Gastrocnemius medialis (tissue), 4 donors: Measurements from ENCODE around the gene ERC1. TPM values are rescaled to one million over a fixed set of nuclear protein-coding genes. Genes with fewer than 3 reads are reported as not detected.

ENCODE experiments used
- ATAC-seq, 2 donors: fragments of 150-250 bp; one replicate each; pipeline ENCODE4 v1.9.1; 2016
- DNase-seq, 2 donors: peaks; one replicate each; pipeline ENCODE4 v3.0.0-alpha.2; 2019
- H3K27ac ChIP-seq, 4 donors: fragments of 200-600 bp; sonication (generic); 1 replicate in 1 of 4; 2 replicates in 3 of 4; pipeline ENCODE4 v1.5.1; 2016 to 2018; ENCODE audit warnings: mild to moderate bottlenecking in 2 of 4, moderate library complexity in 1 of 4
- H3K27me3 ChIP-seq, 3 donors: fragments of 200-600 bp; sonication (generic) in 2 of 3; 1 replicate in 1 of 3; 2 replicates in 2 of 3; pipeline versions ENCODE4 v1.5.1 to v1.6.0; 2016 to 2019; ENCODE audit warnings: mild to moderate bottlenecking in 1 of 3, moderate library complexity in 1 of 3
- H3K36me3 ChIP-seq, 2 donors: fragments of 200-600 bp; sonication (generic) in 1 of 2; one replicate each; pipeline ENCODE4 v1.5.1; 2017 to 2018
- H3K4me1 ChIP-seq, 2 donors: fragments of 200-600 bp; sonication (generic) in 1 of 2; one replicate each; pipeline ENCODE4 v1.5.1; 2016 to 2017; ENCODE audit warnings: mild to moderate bottlenecking in 2 of 2
- H3K4me3 ChIP-seq, 4 donors: fragments of 200-600 bp; sonication (generic) in 3 of 4; 1 replicate in 1 of 4; 2 replicates in 3 of 4; pipeline ENCODE4 v1.5.1; 2016 to 2019; ENCODE audit warnings: mild to moderate bottlenecking in 2 of 4
- H3K9me3 ChIP-seq, 3 donors: fragments of 200-600 bp; sonication (generic) in 2 of 3; 1 replicate in 1 of 3; 2 replicates in 2 of 3; pipeline ENCODE4 v1.5.1; 2016 to 2019
- CTCF ChIP-seq, 5 experiments: fragments of 450-650 bp in 3 of 5; fragments of 200-600 bp in 2 of 5; sonication (generic) in 2 of 5; IDR thresholded peaks in 4 of 5; conservative IDR thresholded peaks in 1 of 5; 1 replicate in 4 of 5; 2 replicates in 1 of 5; pipeline ENCODE4 v1.5.1; 2016 to 2019; ENCODE audit warnings: antibody characterized with exemption in 5 of 5, mild to moderate bottlenecking in 3 of 5, moderate library complexity in 3 of 5
- POLR2A ChIP-seq, 2 donors: fragments of 450-650 bp; IDR thresholded peaks; one replicate each; pipeline ENCODE4 v1.6.1; 2017; ENCODE audit warnings: antibody characterized with exemption in 2 of 2, mild to moderate bottlenecking in 2 of 2, moderate library complexity in 2 of 2
- in situ Hi-C, 4 donors: fragments of 200-750 bp; cut with MboI; loops; one replicate each; pipeline versions ENCODE4 v1.15.0 to v1.8.0; 2017; ENCODE audit warnings: low sequenced_read_pairs in 4 of 4
- intact Hi-C: fragments of 100-400 bp; cut with DNase I; formaldehyde crosslinking; loops from one replicate; pipeline ENCODE4 v1.15.1; 2023; ENCODE audit warnings: low total_unique reads
- total RNA-seq, 4 donors: library from RNA; depleted of rRNA; stranded (reverse); fragments of >200 nt; gene quantifications; one replicate each; pipeline versions ENCODE4 v1.1.0 to v1.2.3, GENCODE V29; 2016

Gene ERC1
- total RNA-seq, 4 donors from 2014 or later, result 20.3 to 39.1 (median 23.5) TPM

GRCh38 chr12:1324910-1325309, 333.9 kb downstream of the ERC1 start:
- Histone ChIP-seq H3K27me3 (no peaks in the 10 kb centered on the region), H3K9me3 (no peaks in the 10 kb centered on the region), H3K36me3 (no peaks in the 10 kb centered on the region), H3K4me3 (no peak overlapping the region), H3K27ac (no peak overlapping the region), H3K4me1 (no peaks in the 10 kb centered on the region)
- in situ Hi-C loops (no loop called here), intact Hi-C loops (no loop called here)
- ATAC-seq (no peak), DNase-seq (no peak)
- TF ChIP-seq CTCF (IDR thresholded peaks at IDR 0.05 in 4 of 5, conservative IDR thresholded peaks at IDR 0.05 in 1 of 5) (no peak), POLR2A (IDR thresholded peaks at IDR 0.05) (no peak)

- no peak for ATAC-seq
- no peaks in the 10 kb centered on the region for H3K36me3 ChIP-seq
- no peaks in the 10 kb centered on the region for H3K27me3 ChIP-seq
- no peaks in the 10 kb centered on the region for H3K9me3 ChIP-seq
- intact Hi-C loops, result no loop called here
- DNase-seq, result no peak
- no peak overlapping the region for H3K27ac ChIP-seq
- in situ Hi-C loops, result no loop called here
- H3K4me1 ChIP-seq, result no peaks in the 10 kb centered on the region
- no peak overlapping the region for H3K4me3 ChIP-seq
- TF ChIP-seq POLR2A (IDR thresholded peaks at IDR 0.05), result no peak
Observed at GRCh38 chr12:1325666-1326065, 334.6 kb downstream of the ERC1 start.

- in situ Hi-C loops, result no loop called here
- intact Hi-C loops, result no loop called here
- TF ChIP-seq CTCF (IDR thresholded peaks at IDR 0.05 in 4 of 5, conservative IDR thresholded peaks at IDR 0.05 in 1 of 5), result no peak
- Histone ChIP-seq H3K9me3 (no peaks in the 10 kb centered on the region), H3K4me3 (no peak overlapping the region), H3K27ac (no peak overlapping the region), H3K27me3 (no peaks in the 10 kb centered on the region), H3K4me1 (no peaks in the 10 kb centered on the region), H3K36me3 (no peaks in the 10 kb centered on the region)
- DNase-seq, result no peak
- no peak for ATAC-seq
Observed at GRCh38 chr12:1326258-1326657, 335.2 kb downstream of the ERC1 start.

- ATAC-seq, result no peak
- Histone ChIP-seq H3K36me3 (no peaks in the 10 kb centered on the region), H3K9me3 (no peaks in the 10 kb centered on the region), H3K4me3 (no peak overlapping the region), H3K27me3 (no peaks in the 10 kb centered on the region), H3K27ac (no peak overlapping the region), H3K4me1 (no peaks in the 10 kb centered on the region)
- intact Hi-C loops, result no loop called here
- no peak for TF ChIP-seq CTCF (IDR thresholded peaks at IDR 0.05 in 4 of 5, conservative IDR thresholded peaks at IDR 0.05 in 1 of 5)
- no peak for TF ChIP-seq POLR2A (IDR thresholded peaks at IDR 0.05)
- peak in 1 of 2 donors; percentile 32 for DNase-seq
- in situ Hi-C loops, result no loop called here
Observed at GRCh38 chr12:1328391-1328790, 337.4 kb downstream of the ERC1 start.

GRCh38 chr12:1329784-1330476, 338.9 kb downstream of the ERC1 start:
- Histone ChIP-seq H3K4me3 (no peak overlapping the region), H3K27ac (no peak overlapping the region), H3K9me3 (no peaks in the 10 kb centered on the region), H3K27me3 (no peaks in the 10 kb centered on the region), H3K4me1 (no peaks in the 10 kb centered on the region), H3K36me3 (no peaks in the 10 kb centered on the region)
- intact Hi-C loops (no loop called here), in situ Hi-C loops (no loop called here)
- DNase-seq (no peak), ATAC-seq (no peak)
- no peak for TF ChIP-seq POLR2A (IDR thresholded peaks at IDR 0.05)
- no peak for TF ChIP-seq CTCF (IDR thresholded peaks at IDR 0.05 in 4 of 5, conservative IDR thresholded peaks at IDR 0.05 in 1 of 5)
